Neutrophil (primary cell): Measurements from ENCODE around the gene CDK19.
A peak's percentile ranks its signal among the peaks of the same experiment; 100 is the strongest.

Experiments
- H3K27ac ChIP-seq: fragments of 200-600 bp; sonication (generic); 2 replicates; pipeline ENCODE4 v1.5.1; 2016; ENCODE audit warnings: mild to moderate bottlenecking, moderate library complexity
- H3K27me3 ChIP-seq: fragments of 200-600 bp; sonication (generic); 2 replicates; pipeline ENCODE4 v1.6.0; 2016; ENCODE audit warnings: mild to moderate bottlenecking
- H3K36me3 ChIP-seq: fragments of 200-600 bp; sonication (generic); 2 replicates; pipeline ENCODE4 v1.5.1; 2017
- H3K4me1 ChIP-seq, 2 experiments: fragments of 200-600 bp in 1 of 2; sonication (generic) in 1 of 2; 1 replicate in 1 of 2; 2 replicates in 1 of 2; pipeline versions ENCODE4 v1.5.1 to v1.6.1; 2013 to 2016; ENCODE audit warnings: low read depth in 1 of 2, low read length in 1 of 2, mild to moderate bottlenecking in 1 of 2, moderate library complexity in 1 of 2; ENCODE audit not compliant: control insufficient read depth in 1 of 2, insufficient read depth in 1 of 2
- H3K4me3 ChIP-seq, 2 experiments: fragments of 200-600 bp in 1 of 2; sonication (generic) in 1 of 2; 1 replicate in 1 of 2; 2 replicates in 1 of 2; pipeline ENCODE4 v1.5.1; 2013 to 2016; ENCODE audit warnings: low read depth in 1 of 2, low read length in 1 of 2, mild to moderate bottlenecking in 1 of 2, moderate library complexity in 1 of 2
- H3K9me3 ChIP-seq: fragments of 200-600 bp; sonication (generic); 2 replicates; pipeline ENCODE4 v1.5.1; 2016
- TF ChIP-seq, protein P1 (sequence below): fragments of 200-600 bp; sonication (generic); IDR thresholded peaks from 2 replicates; pipeline ENCODE4 v1.5.1; 2016; ENCODE audit warnings: antibody characterized with exemption

The CDK19 gene

DNA sequence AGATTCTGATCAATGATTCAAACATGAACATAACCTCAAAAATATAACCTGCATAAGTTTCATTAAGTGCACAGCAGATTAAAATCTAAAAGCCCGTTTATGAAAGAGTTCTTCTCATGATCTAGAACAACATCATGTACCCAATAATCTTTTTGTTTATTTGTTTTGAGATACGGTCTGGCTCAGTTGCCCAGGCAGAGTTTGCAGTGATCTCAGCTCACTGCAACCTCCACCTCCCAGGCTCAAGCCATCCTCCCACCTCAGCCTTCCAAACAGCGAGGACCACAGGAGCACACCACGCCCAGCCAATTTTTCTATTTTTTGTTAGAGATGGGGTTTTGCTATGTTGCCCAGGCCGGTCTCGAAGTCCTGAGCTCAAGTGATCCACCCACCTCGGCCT is 149.7 kb downstream of the CDK19 start:
- TF ChIP-seq, protein P1, sequence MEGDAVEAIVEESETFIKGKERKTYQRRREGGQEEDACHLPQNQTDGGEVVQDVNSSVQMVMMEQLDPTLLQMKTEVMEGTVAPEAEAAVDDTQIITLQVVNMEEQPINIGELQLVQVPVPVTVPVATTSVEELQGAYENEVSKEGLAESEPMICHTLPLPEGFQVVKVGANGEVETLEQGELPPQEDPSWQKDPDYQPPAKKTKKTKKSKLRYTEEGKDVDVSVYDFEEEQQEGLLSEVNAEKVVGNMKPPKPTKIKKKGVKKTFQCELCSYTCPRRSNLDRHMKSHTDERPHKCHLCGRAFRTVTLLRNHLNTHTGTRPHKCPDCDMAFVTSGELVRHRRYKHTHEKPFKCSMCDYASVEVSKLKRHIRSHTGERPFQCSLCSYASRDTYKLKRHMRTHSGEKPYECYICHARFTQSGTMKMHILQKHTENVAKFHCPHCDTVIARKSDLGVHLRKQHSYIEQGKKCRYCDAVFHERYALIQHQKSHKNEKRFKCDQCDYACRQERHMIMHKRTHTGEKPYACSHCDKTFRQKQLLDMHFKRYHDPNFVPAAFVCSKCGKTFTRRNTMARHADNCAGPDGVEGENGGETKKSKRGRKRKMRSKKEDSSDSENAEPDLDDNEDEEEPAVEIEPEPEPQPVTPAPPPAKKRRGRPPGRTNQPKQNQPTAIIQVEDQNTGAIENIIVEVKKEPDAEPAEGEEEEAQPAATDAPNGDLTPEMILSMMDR, result no peak
- peaks cover 19 to 36% of the 10 kb centered on the region in 2 experiments for H3K4me1 ChIP-seq
- no peak overlapping the region for H3K4me3 ChIP-seq
- H3K9me3 ChIP-seq, result no peaks in the 10 kb centered on the region
- H3K27ac ChIP-seq, result peak overlapping the region; percentile 88
- peaks cover 5% of the 10 kb centered on the region for H3K36me3 ChIP-seq
- H3K27me3 ChIP-seq, result no peaks in the 10 kb centered on the region

DNA sequence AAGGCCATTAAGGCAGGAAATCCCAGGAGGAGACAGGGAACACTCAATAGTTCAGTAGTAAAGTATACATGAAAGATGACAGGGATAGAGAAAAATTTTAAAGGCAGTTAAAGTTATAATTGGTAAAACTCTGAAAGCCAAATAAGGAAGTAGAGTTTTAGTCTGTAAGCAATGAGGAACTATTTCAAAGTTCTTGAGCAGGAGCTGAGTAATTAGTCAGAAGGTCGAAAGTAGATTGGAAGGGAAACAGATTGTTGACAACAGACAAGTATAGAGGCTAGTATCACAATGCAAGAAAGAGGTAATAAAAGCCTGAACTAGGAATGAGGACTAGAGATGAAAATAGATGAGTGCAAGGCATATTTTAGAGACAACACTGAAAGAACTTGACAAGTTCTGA is 150.3 kb downstream of the CDK19 start:
- H3K4me3 ChIP-seq, result no peak overlapping the region
- peaks cover 11% of the 10 kb centered on the region for H3K36me3 ChIP-seq
- peaks cover 19 to 36% of the 10 kb centered on the region in 2 experiments for H3K4me1 ChIP-seq
- H3K27me3 ChIP-seq, result no peaks in the 10 kb centered on the region
- TF ChIP-seq, protein P1, result no peak
- H3K27ac ChIP-seq, result peak overlapping the region; percentile 88
- no peaks in the 10 kb centered on the region for H3K9me3 ChIP-seq

DNA sequence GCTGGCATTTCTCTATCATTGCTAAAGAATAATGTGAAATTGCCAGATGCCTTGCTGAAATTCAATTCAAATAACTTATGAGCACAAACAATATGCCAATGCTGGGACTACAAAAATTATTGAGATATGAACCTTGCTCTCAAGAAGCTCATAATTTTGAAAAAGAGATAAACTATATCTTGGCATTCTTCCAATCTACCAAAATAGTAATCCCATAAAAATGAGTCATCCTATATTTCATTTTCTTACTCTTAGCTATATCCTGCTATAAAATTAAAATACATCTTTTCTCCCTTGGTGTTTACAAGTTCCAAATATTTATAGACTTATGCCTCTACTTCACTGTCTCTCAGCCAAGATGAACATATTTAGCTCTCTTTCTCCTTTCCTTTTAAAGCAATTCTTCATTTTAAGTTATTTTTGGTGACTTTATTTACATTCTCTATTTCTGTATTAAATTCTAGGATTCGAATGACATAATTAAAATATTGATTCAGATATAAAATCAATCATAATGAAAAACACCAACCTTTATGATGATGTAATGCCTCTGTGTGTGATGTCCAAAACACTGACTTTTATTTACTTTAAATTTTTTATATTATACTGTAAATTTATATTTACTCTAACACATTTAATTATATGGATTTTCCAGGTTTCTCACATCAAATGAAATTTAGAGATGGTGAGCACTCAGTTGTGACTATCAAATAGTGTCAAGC is 152.6 kb downstream of the CDK19 start:
- peaks cover 19 to 36% of the 10 kb centered on the region in 2 experiments for H3K4me1 ChIP-seq
- no peaks in the 10 kb centered on the region for H3K27me3 ChIP-seq
- H3K4me3 ChIP-seq, result no peak overlapping the region
- no peaks in the 10 kb centered on the region for H3K9me3 ChIP-seq
- TF ChIP-seq, protein P1, result no peak
- no peak overlapping the region for H3K27ac ChIP-seq
- peaks cover 18% of the 10 kb centered on the region for H3K36me3 ChIP-seq

DNA sequence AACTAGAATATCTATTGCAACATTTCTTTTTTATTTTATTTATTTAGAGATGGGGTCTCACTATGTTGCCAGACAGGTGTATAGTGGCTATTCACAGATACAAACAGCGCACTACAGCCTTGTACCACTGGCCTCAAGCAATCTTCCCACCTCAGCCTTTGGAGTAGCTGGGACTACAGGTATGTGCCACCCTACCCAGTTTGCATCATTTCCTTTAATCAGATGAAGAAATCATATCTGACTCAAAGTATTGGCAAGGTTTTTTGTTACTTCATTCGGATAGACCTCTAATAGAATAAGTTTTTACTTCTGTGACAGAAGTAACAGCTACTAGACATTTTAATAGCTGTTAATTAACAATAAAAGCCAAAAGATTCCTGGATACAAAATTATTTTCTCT is 153.9 kb downstream of the CDK19 start:
- no peaks in the 10 kb centered on the region for H3K9me3 ChIP-seq
- peaks cover 20% of the 10 kb centered on the region for H3K36me3 ChIP-seq
- H3K4me3 ChIP-seq, result no peak overlapping the region
- peaks cover 19 to 36% of the 10 kb centered on the region in 2 experiments for H3K4me1 ChIP-seq
- TF ChIP-seq, protein P1, result no peak
- H3K27ac ChIP-seq, result no peak overlapping the region
- no peaks in the 10 kb centered on the region for H3K27me3 ChIP-seq

DNA sequence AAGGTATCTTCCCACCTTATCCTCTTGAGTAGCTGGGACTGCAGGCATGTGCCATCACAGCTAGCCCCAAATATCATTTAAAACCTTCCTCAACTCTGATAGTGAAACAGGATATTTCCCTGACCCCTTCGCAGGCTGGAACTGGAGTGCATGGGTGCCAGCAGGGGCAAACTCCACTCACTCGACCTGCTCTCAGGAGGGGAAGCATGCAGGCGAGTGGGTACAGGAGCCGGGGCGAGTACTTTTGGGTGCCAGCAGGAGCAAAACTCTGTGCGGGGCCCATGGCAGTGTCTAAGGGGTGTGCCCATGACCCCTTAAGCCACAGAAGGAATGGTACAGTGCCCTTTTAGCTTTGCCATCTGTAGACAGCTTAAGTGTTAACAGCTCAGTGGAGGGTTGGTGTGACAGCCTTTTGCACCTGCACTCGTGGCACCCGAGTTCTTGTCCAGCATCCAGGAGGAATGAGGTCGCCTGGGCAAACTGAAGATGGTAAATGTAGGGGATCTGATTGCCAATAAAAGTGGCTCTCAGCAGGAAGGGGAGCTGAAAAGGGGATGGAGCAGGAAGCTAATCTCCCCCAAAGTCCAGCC is 155.1 kb downstream of the CDK19 start:
- Histone ChIP-seq H3K27me3 (no peaks in the 10 kb centered on the region), H3K4me3 (no peak overlapping the region), H3K27ac (no peak overlapping the region), H3K9me3 (no peaks in the 10 kb centered on the region), H3K36me3 (peaks cover 20% of the 10 kb centered on the region), H3K4me1 (peaks cover 13 to 28% of the 10 kb centered on the region in 2 experiments)
- TF ChIP-seq, protein P1, result no peak
